Left cardiac atrium (tissue), 4 donors: ENCODE measurements around the gene FNIP2. TPM values are rescaled to one million over a fixed set of nuclear protein-coding genes. Genes with fewer than 3 reads are reported as not detected.
"Not testable (repeated sequence)": the region's sequence is repeated elsewhere in the genome, so short reads cannot be mapped to it uniquely, and the experiment has no call there.

Source experiments
- ATAC-seq, 2 donors: fragments of 200-7000 bp; cut with Tn5 transposase; one replicate each; pipeline ENCODE4 v1.9.1; 2020; ENCODE audit warnings: mild to moderate bottlenecking in 2 of 2, moderate library complexity in 2 of 2
- DNase-seq: peaks from one replicate; pipeline ENCODE4 v3.0.0-alpha.2; 2020
- intact Hi-C, 2 donors: fragments of 100-400 bp; cut with DNase I; formaldehyde crosslinking; loops; one replicate each; pipeline versions ENCODE4 v1.14.1 to v1.15.1; 2022 to 2023
- total RNA-seq, 2 donors: library from RNA; stranded (reverse); fragmentation: NEBNext Ultra II Directional; extraction: Animal tissue kit (Norgen Biotek cat#: 25700); gene quantifications; one replicate each; pipeline ENCODE4 v1.2.1, GENCODE V29; 2021
- donor health status: DM: no; HTN: yes; CAD: no.
- donor health status: DM: no; HTN: yes; CAD: no; lungs with severe emphysema.
- donor health status: DM: yes; HTN: yes; CAD: no.
- donor health status: Dilated cardiomyopathy.

Gene FNIP2
- total RNA-seq, 2 donors from 2014 or later = 40.6 to 55.3 TPM

- intact Hi-C loops = no loop called here
- ATAC-seq (peak; percentile 48 to 74), DNase-seq (no peak)
Observed at GRCh38 chr4:158914218-158914617, 145.4 kb downstream of the FNIP2 start.

- intact Hi-C loops = no loop called here
- peak; percentile 32 to 72 for ATAC-seq
- DNase-seq = no peak
Observed at GRCh38 chr4:158915683-158916241, 146.9 kb downstream of the FNIP2 start.

DNA sequence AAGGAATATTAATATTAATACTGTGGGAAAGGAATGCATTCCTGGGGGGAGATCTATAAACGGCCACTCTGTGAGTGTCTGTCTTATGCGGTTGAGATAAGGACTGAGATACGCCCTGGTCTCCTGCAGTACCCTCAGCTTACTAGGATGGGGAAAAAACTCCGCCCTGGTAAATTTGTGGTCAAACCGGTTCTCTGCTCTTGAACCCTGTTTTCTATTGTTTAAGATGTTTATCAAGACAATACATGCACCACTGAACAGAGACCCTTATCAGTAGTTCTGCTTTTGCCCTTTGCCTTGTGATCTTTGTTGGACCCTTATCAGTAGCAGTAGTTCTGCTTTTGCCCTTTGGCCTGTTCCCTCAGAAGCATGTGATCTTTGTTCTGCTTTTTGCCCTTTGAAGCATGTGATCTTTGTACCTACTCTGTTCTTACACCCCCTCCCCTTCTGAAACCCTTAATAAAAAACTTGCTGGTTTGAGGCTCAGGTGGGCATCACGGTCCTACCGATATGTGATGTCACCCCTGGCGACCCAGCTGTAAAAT, 151.7 kb downstream of the FNIP2 start:
- intact Hi-C loops, ATAC-seq, DNase-seq: not testable (repeated sequence)

DNA sequence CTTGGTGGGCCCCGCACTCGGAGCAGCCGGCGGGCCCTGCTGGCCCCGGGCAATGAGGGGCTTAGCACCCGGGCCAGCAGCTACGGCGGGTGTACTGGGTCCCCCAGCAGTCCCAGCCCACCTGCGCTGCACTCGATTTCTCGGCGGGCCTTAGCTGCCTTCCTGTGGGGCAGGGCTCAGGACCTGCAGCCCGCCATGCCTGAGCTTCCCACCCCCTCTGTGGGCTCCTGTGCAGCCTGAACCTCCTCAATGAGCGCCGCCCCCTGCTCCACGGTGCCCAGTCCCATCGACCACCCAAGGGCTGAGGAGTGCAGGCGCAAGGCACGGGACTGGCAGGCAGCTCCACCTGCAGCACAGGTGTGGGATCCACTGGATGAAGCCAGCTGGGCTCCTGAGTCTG, 158.9 kb downstream of the FNIP2 start:
- ATAC-seq, intact Hi-C loops, DNase-seq: not testable (repeated sequence)

- no peak for DNase-seq
- intact Hi-C loops = no loop called here
- no peak for ATAC-seq
Observed at GRCh38 chr4:158929939-158930638, 161.3 kb downstream of the FNIP2 start.

GRCh38 chr4:158930639-158930972, 161.8 kb downstream of the FNIP2 start:
- DNase-seq (no peak), ATAC-seq (no peak)
- intact Hi-C loops = no loop called here

- ATAC-seq (no peak), DNase-seq (no peak)
- intact Hi-C loops = no loop called here
Observed at GRCh38 chr4:158933236-158933635, 164.4 kb downstream of the FNIP2 start.

GRCh38 chr4:158934996-158935669, 166.3 kb downstream of the FNIP2 start:
- intact Hi-C loops = no loop called here

DNA sequence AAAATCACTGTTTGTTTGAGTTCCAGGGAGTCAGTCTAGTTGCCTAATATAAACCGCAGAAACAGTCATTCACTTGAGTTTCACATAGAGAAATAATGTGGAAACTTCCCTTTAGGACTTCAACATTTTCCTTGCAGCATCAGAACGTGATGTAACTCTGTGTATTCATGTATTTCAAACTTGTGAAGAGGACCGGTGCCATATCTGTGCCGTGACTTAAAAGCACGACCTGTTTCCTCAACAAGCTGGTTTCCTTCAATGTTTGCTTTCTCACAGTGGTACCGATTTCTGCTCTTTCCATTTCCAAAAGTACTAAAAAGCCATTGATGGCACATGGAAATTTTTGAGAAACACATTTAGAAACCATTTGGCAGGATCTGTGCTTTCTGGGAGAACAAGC, 167.4 kb downstream of the FNIP2 start:
- DNase-seq (no peak), ATAC-seq (peak in 1 of 2 donors; percentile 53)
- intact Hi-C loops = no loop called here

More at GRCh38 chr4:158934996-158935669, 166.3 kb downstream of the FNIP2 start:
- ATAC-seq (no peak), DNase-seq (no peak)

GRCh38 chr4:158938220-158939044, 169.6 kb downstream of the FNIP2 start:
- DNase-seq = no peak
- ATAC-seq = no peak
- intact Hi-C loops = no loop called here

- intact Hi-C loops = no loop called here
- ATAC-seq (no peak), DNase-seq (no peak)
Observed at GRCh38 chr4:158940271-158940670, 171.4 kb downstream of the FNIP2 start.

DNA sequence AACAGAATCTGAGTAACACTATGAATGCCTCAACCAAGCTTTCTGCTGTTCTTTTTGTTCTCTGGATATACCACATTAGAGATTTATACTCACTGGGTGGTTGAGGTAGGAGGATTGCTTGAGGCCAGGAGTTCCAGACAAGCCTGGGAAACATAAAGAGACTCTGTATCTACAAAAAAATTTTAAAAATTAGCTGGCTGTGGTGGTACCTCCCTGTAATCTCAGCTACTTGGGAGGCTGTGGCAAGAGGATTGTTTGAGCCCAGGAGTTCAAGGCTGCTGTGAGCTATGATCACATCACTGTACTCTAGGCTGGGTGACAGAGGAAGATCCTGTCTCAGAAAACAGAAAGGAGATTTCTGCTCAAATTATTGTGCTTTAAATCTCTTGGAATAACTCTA, 172.5 kb downstream of the FNIP2 start:
- intact Hi-C loops = no loop called here
- ATAC-seq = no peak
- DNase-seq = no peak

DNA sequence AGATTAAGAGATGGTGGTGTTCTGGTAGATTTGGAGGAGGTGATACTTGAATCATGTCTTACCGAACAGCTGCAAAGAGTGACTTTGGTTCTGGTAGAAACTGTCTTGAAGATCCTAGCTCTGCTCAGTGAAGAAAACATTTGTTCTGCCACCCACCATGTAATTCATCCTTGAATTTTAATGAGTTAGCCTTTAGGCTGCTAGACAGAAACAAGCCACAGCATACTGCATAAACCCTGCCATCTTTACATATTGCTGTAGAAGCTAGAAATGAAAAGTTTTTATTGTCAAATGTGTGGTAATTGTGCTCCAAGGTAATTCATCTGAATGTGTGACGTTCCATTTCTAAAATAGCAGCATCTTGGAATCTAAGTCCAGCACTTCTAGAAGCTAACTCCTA, 173.1 kb downstream of the FNIP2 start:
- no peak for DNase-seq
- intact Hi-C loops = no loop called here
- no peak for ATAC-seq

- ATAC-seq (no peak), DNase-seq (no peak)
- intact Hi-C loops = no loop called here
Observed at GRCh38 chr4:158945529-158946108, 176.8 kb downstream of the FNIP2 start.

GRCh38 chr4:158946825-158947224, 178.0 kb downstream of the FNIP2 start:
- intact Hi-C loops = no loop called here
- ATAC-seq = no peak
- DNase-seq = no peak

DNA sequence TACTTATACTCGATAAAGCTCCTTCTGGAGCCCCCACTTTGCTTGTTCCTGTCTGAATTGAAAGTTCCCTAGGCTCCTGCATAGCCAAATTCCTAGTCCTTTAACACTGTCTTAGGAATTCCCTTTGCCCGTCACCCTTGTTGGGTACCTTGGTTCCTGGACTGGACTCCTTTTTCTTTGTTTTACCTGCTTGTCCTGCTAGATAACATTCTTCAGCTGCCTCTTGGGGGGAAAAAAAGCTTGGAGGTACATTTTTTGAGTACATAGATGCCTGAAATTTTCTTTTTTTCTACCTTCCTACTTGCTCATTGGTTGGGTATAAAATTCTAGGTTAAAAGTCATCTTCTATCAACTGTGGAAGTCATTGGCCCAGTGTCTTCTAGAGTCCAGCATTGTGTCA, 179.2 kb downstream of the FNIP2 start:
- intact Hi-C loops = no loop called here
- DNase-seq (no peak), ATAC-seq (no peak)

- intact Hi-C loops = no loop called here
- ATAC-seq = no peak
- DNase-seq = no peak
Observed at GRCh38 chr4:158949099-158949498, 180.3 kb downstream of the FNIP2 start.

GRCh38 chr4:158952221-158952774, 183.5 kb downstream of the FNIP2 start:
- ATAC-seq = not testable (repeated sequence)

DNA sequence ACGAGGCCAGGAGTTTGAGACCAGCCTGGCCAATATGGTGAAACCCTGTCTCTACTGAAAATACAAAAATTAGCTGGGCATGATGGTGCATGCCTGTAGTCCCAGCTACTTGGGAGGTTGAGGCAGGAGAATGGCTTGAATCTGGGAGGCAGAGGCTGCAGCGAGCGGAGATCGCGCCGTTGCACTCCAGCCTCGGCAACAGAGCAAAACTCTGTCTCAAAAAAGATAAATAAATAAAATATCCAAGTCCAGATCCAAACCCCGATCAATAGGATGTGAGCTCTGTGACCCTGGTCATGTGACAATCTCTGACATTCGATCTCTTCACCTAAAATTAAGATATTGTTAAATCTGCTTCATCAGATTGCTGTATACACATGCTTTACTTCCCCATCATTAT, 187.5 kb downstream of the FNIP2 start:
- intact Hi-C loops, DNase-seq, ATAC-seq: not testable (repeated sequence)

More at GRCh38 chr4:158952221-158952774, 183.5 kb downstream of the FNIP2 start:
- intact Hi-C loops, DNase-seq: not testable (repeated sequence)
